Measurements from ENCODE around the gene GPR150. TPM values are rescaled to one million over a fixed set of nuclear protein-coding genes. Genes with fewer than 3 reads are reported as not detected.

GPR150 gene
- polyA plus RNA-seq, 1 of the 3 experiments (the other 2 are of a cell fraction): 0.07 TPM

- TF ChIP-seq GABPA (IDR thresholded peaks at IDR 0.05; ENCODE audit: low read depth): no peak
- no peak for TF ChIP-seq POLR2AphosphoS5 (IDR thresholded peaks at IDR 0.05; ENCODE audit: low read depth, low read length)
- TF ChIP-seq ZBTB33 (IDR thresholded peaks at IDR 0.05; ENCODE audit: borderline replicate concordance, low read depth): no peak
- TF ChIP-seq NFIC (IDR thresholded peaks at IDR 0.05; ENCODE audit: borderline replicate concordance): no peak
- TF ChIP-seq IRF3 (IDR thresholded peaks at IDR 0.05; ENCODE audit: low read depth, low read length): no peak
Observed at GRCh38 chr5:95628933-95629332, 9.0 kb downstream of the GPR150 start (continued).

- Histone ChIP-seq H3K27me3 (ENCODE audit: insufficient read depth) (no peaks in the 10 kb centered on the region), H3K9ac (no peak overlapping the region), H4K20me1 (ENCODE audit: insufficient read depth) (no peaks in the 10 kb centered on the region), H3K9me2 (no peaks in the 10 kb centered on the region), H3K27ac (ENCODE audit: low read depth in 2 of 2, low read length in 1 of 2) (no peak overlapping the region), H3K4me3 (ENCODE audit: low read depth in 2 of 2, low read length in 1 of 2) (no peak overlapping the region), H3K9me3 (no peaks in the 10 kb centered on the region), H3F3A (replicated peaks; ENCODE audit: insufficient read depth) (no peaks in the 10 kb centered on the region), H2AFZ (ENCODE audit: low read depth) (no peak overlapping the region), H3K36me3 (replicated peaks in 1 of 2; ENCODE audit: control insufficient read depth in 1 of 2, insufficient read depth in 2 of 2, low read length in 1 of 2) (no peaks in the 10 kb centered on the region), H3K4me1 (ENCODE audit: control insufficient read depth in 1 of 2, insufficient read depth in 2 of 2, low read depth in 1 of 2, low read length in 1 of 2) (peaks cover 0 to 5% of the 10 kb centered on the region in 2 experiments; a peak in 1 of 4 replicates), H3K4me2 (no peak overlapping the region), H3K79me2 (ENCODE audit: insufficient read depth) (no peaks in the 10 kb centered on the region)
- WGBS (ENCODE audit: low lambda C conversion rate): 91% methylated on average over 5 of the region's 5 CpGs
- DNase-seq: no peak
- CTCF ChIA-PET: interaction anchor here (1.1 to 2.4 kb wide), 3 partner anchors 11 to 34 kb away, joined by 3 to 14 read pairs (median 8); no protein-coding TSS in a partner anchor
- POLR2A ChIA-PET: no interaction called here
- TF ChIP-seq TCF12 (IDR thresholded peaks at IDR 0.05): no peak
- no peak for TF ChIP-seq RCOR1 (IDR thresholded peaks at IDR 0.05; ENCODE audit: low read length)
- TF ChIP-seq SMC3 (IDR thresholded peaks at IDR 0.05; ENCODE audit: low read depth, low read length): no peak
- no peak for TF ChIP-seq USF2 (IDR thresholded peaks at IDR 0.05; ENCODE audit: borderline replicate concordance, low read depth, low read length)
- TF ChIP-seq NRF1 (IDR thresholded peaks at IDR 0.05; ENCODE audit: low read depth, low read length): no peak
- TF ChIP-seq RFX5 (IDR thresholded peaks at IDR 0.05; ENCODE audit: low read length): no peak
- TF ChIP-seq PBX3 (IDR thresholded peaks at IDR 0.05): no peak
Observed at GRCh38 chr5:95630394-95630917, 10.6 kb downstream of the GPR150 start.
